ENCODE measurements around the gene ZBED1.
"Not testable (repeated sequence)": the region's sequence is repeated elsewhere in the genome, so short reads cannot be mapped to it uniquely, and the experiment has no call there.

Gene ZBED1

GRCh38 chrX:2517055-2517454 is 16.3 kb upstream of the ZBED1 start:
- no peak for DNase-seq

GRCh38 chrX:2516623-2517022 is 15.8 kb upstream of the ZBED1 start:
- no peak for DNase-seq

- no peak for DNase-seq
These were observed 13.4 kb upstream of the ZBED1 start for GRCh38 chrX:2514131-2514530.

- no peak for DNase-seq
These were observed 12.4 kb upstream of the ZBED1 start for GRCh38 chrX:2513121-2513664.

GRCh38 chrX:2512501-2512900 is 11.7 kb upstream of the ZBED1 start:
- no peak for DNase-seq

- no peak for DNase-seq
These were observed 10.6 kb upstream of the ZBED1 start for GRCh38 chrX:2511326-2511725.

GRCh38 chrX:2508648-2509335 is 8.0 kb upstream of the ZBED1 start:
- DNase-seq: no peak

- DNase-seq: no peak
These were observed 7.3 kb upstream of the ZBED1 start for GRCh38 chrX:2507904-2508627.

- no peak for DNase-seq
These were observed 6.4 kb upstream of the ZBED1 start for GRCh38 chrX:2507196-2507595.

GRCh38 chrX:2505341-2505740 is 4.6 kb upstream of the ZBED1 start:
- DNase-seq: not testable (repeated sequence)

GRCh38 chrX:2504706-2505332 is 4.0 kb upstream of the ZBED1 start:
- no peak for DNase-seq

GRCh38 chrX:2503591-2504500 is 3.1 kb upstream of the ZBED1 start:
- DNase-seq: no peak

- peak; percentile 46 for DNase-seq
These were observed 2.1 kb upstream of the ZBED1 start for GRCh38 chrX:2502668-2503519.

- no peak for DNase-seq
These were observed 1.4 kb upstream of the ZBED1 start for GRCh38 chrX:2502120-2502667.

- no peak for DNase-seq
These were observed 855 bp upstream of the ZBED1 start for GRCh38 chrX:2501559-2502102.

- DNase-seq: peak; percentile 60
These were observed 529 bp downstream of the ZBED1 start for GRCh38 chrX:2500091-2500802.

GRCh38 chrX:2499507-2499906 is 1.3 kb downstream of the ZBED1 start:
- DNase-seq: no peak

- DNase-seq: peak; percentile 31
These were observed 1.9 kb downstream of the ZBED1 start for GRCh38 chrX:2498781-2499302.

- DNase-seq: no peak
These were observed 2.6 kb downstream of the ZBED1 start for GRCh38 chrX:2497961-2498780.

Data from hematopoietic multipotent progenitor cell treated with erythropoietin and hydrocortisone succinate and interleukin-3 and kit ligand, for 4 days (in vitro differentiated cells).